K562 (cell line): ENCODE data around the gene CCNT2. TPM values are rescaled to one million over a fixed set of nuclear protein-coding genes. Genes with fewer than 3 reads are reported as not detected.

Experiments used
- CC2D1A ChIP-seq: fragments of 450-650 bp; IDR thresholded peaks from 2 replicates; pipeline ENCODE4 v1.6.1; 2017; ENCODE audit warnings: mild to moderate bottlenecking
- CHD1 ChIP-seq: fragments of 200-600 bp; sonication (generic); IDR thresholded peaks from one replicate; pipeline ENCODE4 v1.6.1; 2012; ENCODE audit warnings: mild to moderate bottlenecking, moderate library complexity, low read length, inconsistent platforms
- HDAC6 ChIP-seq: IDR thresholded peaks from 2 replicates; pipeline ENCODE4 v1.6.1; 2012; ENCODE audit warnings: low read depth, mild to moderate bottlenecking, control low read depth, inconsistent platforms, low read length, moderate library complexity
- HEY1 ChIP-seq: fragments of 250-450 bp; sonication (Bioruptor Pico); IDR thresholded peaks from 2 replicates; pipeline ENCODE4 v1.5.0; 2020; ENCODE audit warnings: mild to moderate bottlenecking, moderate library complexity, borderline replicate concordance
- HMG20B ChIP-seq: fragments of 250-450 bp; sonication (Bioruptor Pico); IDR thresholded peaks from 2 replicates; pipeline ENCODE4 v1.5.0; 2021; ENCODE audit warnings: mild to moderate bottlenecking
- MTA3 ChIP-seq: fragments of 450-650 bp; formaldehyde crosslinking; IDR thresholded peaks from 2 replicates; pipeline ENCODE4 v1.6.1; 2017; ENCODE audit warnings: mild to moderate bottlenecking, borderline replicate concordance
- NCOA2 ChIP-seq, 2 experiments: fragments of 450-650 bp; IDR thresholded peaks; 2 replicates each; pipeline ENCODE4 v1.6.1; 2018; ENCODE audit warnings: mild to moderate bottlenecking in 2 of 2, moderate library complexity in 1 of 2; ENCODE audit not compliant: partially characterized antibody in 2 of 2
- NFIC ChIP-seq: fragments of 450-650 bp; IDR thresholded peaks from 2 replicates; pipeline ENCODE4 v1.6.1; 2017; ENCODE audit warnings: mild to moderate bottlenecking, inconsistent platforms
- NRF1 ChIP-seq, 2 experiments: fragments of 450-650 bp; IDR thresholded peaks in 1 of 2; conservative IDR thresholded peaks in 1 of 2; 2 replicates each; pipeline ENCODE4 v1.6.1; 2014; ENCODE audit warnings: mild to moderate bottlenecking in 2 of 2
- SOX6 ChIP-seq: fragments of 450-650 bp; IDR thresholded peaks from 2 replicates; pipeline ENCODE4 v1.6.1; 2014; ENCODE audit warnings: mild to moderate bottlenecking
- U2AF2 ChIP-seq: fragments of 200-400 bp; formaldehyde crosslinking; optimal IDR thresholded peaks from 2 replicates; pipeline ENCODE3; 2017; ENCODE audit warnings: low read depth, mild to moderate bottlenecking, low read length
- ZFP30 ChIP-seq: fragments of 250-450 bp; sonication (Bioruptor Pico); IDR thresholded peaks from 2 replicates; pipeline ENCODE4 v1.8.0; 2022; ENCODE audit warnings: moderate library complexity, mild to moderate bottlenecking, inconsistent platforms, borderline replicate concordance
- ZNF224 ChIP-seq: sonication (generic); formaldehyde crosslinking; IDR thresholded peaks from 2 replicates; pipeline ENCODE4 v1.8.0; 2022; ENCODE audit warnings: mild to moderate bottlenecking, missing genetic modification reagents
- ZNF57 ChIP-seq: fragments of 450-650 bp; formaldehyde crosslinking; IDR thresholded peaks from 2 replicates; pipeline ENCODE4 v1.4.0; 2020; ENCODE audit warnings: mild to moderate bottlenecking, moderate library complexity
- ZNF764 ChIP-seq: fragments of 250-450 bp; sonication (Bioruptor Pico); IDR thresholded peaks from 2 replicates; pipeline ENCODE4 v1.4.0; 2020; ENCODE audit warnings: low read depth, mild to moderate bottlenecking, moderate library complexity
- polyA plus RNA-seq, 8 experiments: library from polyadenylated mRNA; depleted of rRNA in 4 of 8; stranded (reverse) in 5 of 8; unstranded in 3 of 8; fragments of >200 nt; fragmentation: Nextera tagmentation in 2 of 8; fragmentation: Illumina TruSeq in 1 of 8; extraction: Ambion mirVana in 2 of 8; extraction: Trizol in 1 of 8; gene quantifications; 2 replicates each; pipeline versions ENCODE4 v1.2.1 to v1.2.3, GENCODE V29; 2011 to 2014; ENCODE audit warnings: inconsistent platforms in 1 of 8, missing spikeins in 1 of 8
- total RNA-seq, 7 experiments: library from RNA; depleted of rRNA in 6 of 7; stranded (reverse); fragments of >200 nt in 6 of 7; fragmentation: Illumina TruSeq in 2 of 7; extraction: Trizol in 2 of 7; gene quantifications; 2 replicates each; pipeline versions ENCODE4 v1.2.1 to v1.2.3, GENCODE V29; 2011 to 2021; ENCODE audit warnings: low replicate concordance in 1 of 7
- TF ChIP-seq, protein P1 (sequence below): sonication (generic); formaldehyde crosslinking; IDR thresholded peaks from 2 replicates; pipeline ENCODE4 v1.5.0; 2020; ENCODE audit warnings: missing genetic modification reagents
- TF ChIP-seq, protein P2 (sequence below): sonication (generic); formaldehyde crosslinking; IDR thresholded peaks from 2 replicates; pipeline ENCODE4 v1.8.1; 2023; ENCODE audit warnings: mild to moderate bottlenecking, missing genetic modification reagents
- TF ChIP-seq, protein P3 (sequence below): fragments of 450-650 bp; conservative IDR thresholded peaks from 2 replicates; pipeline ENCODE4 v1.6.1; 2016; ENCODE audit warnings: missing genetic modification characterization, low read depth, mild to moderate bottlenecking, missing compliant biosample characterization, moderate library complexity
- TF ChIP-seq, protein P4 (sequence below): sonication (generic); formaldehyde crosslinking; IDR thresholded peaks from 2 replicates; pipeline ENCODE4 v1.8.0; 2022; ENCODE audit warnings: missing genetic modification reagents, mild to moderate bottlenecking, borderline replicate concordance
- TF ChIP-seq, protein P5 (sequence below): IDR thresholded peaks from 2 replicates; pipeline ENCODE4 v1.6.1; 2011; ENCODE audit warnings: borderline replicate concordance, low read depth, mild to moderate bottlenecking, moderate library complexity, low read length; ENCODE audit not compliant: insufficient read depth, poor library complexity, severe bottlenecking

Gene CCNT2
- total and polyA plus RNA-seq, 9 of the 15 experiments (the other 6 are each of a cell fraction or from before 2014, with no cell fraction given) = 12.6 to 30.0 (median 22.7) TPM

DNA sequence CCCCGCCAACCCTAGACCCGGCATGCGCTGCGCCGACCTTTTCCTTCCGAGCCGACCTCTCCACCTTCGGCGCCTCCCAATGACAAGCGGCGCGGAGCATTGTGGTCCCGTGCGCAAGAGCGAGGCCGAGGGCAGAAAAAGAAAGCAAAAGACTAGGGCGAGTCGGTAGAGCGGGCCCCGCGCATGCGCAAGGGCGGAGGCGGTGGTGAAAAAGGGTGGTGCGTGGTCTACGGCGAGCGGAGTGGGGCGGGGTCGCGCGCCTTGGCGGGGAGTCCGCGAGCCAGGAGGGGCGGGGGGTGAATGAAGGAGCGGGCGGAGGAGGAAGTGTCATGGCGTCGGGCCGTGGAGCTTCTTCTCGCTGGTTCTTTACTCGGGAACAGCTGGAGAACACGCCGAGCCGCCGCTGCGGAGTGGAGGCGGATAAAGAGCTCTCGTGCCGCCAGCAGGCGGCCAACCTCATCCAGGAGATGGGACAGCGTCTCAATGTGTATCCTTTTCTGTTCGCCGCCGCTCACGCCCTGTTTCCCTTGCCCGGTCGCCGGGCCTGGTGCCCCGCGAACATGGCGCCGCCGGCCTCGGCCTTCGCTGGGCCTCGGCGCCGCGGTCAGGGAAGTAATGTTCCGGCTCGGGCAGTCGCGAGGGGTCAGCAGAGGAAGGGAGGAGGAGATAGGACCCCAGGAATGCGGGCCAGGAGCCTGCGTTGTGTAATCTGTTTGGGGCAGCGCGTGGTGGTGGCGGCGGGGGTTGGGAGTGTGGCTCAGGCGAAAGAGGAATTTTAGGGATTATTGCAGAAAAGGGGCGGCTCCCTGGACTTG, at the start of gene CCNT2 (continued):
- TF ChIP-seq NCOA2 (IDR thresholded peaks at IDR 0.05; ENCODE audit: partially characterized antibody in 2 of 2) (no peak), U2AF2 (no peak), ZNF57 (CRISPR knock-in tag) (no peak), NRF1 (conservative IDR thresholded peaks at IDR 0.05 in 1 of 2, IDR thresholded peaks at IDR 0.05 in 1 of 2) (peak; percentile 99), CHD1 (peak; percentile 96), HDAC6 (no peak), HMG20B (no peak), ZNF224 (CRISPR knock-in tag) (0 out of 2 replicates have a peak, but pooled peaks have one; percentile 28), MTA3 (peak; percentile 94), HEY1 (CRISPR knock-in tag) (no peak), NFIC (peak; percentile 53), ZFP30 (CRISPR knock-in tag) (no peak), CC2D1A (no peak), ZNF764 (no peak), SOX6 (no peak)
- TF ChIP-seq, protein P1, sequence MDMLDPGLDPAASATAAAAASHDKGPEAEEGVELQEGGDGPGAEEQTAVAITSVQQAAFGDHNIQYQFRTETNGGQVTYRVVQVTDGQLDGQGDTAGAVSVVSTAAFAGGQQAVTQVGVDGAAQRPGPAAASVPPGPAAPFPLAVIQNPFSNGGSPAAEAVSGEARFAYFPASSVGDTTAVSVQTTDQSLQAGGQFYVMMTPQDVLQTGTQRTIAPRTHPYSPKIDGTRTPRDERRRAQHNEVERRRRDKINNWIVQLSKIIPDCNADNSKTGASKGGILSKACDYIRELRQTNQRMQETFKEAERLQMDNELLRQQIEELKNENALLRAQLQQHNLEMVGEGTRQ (CRISPR knock-in tag) = no peak
- TF ChIP-seq, protein P2, sequence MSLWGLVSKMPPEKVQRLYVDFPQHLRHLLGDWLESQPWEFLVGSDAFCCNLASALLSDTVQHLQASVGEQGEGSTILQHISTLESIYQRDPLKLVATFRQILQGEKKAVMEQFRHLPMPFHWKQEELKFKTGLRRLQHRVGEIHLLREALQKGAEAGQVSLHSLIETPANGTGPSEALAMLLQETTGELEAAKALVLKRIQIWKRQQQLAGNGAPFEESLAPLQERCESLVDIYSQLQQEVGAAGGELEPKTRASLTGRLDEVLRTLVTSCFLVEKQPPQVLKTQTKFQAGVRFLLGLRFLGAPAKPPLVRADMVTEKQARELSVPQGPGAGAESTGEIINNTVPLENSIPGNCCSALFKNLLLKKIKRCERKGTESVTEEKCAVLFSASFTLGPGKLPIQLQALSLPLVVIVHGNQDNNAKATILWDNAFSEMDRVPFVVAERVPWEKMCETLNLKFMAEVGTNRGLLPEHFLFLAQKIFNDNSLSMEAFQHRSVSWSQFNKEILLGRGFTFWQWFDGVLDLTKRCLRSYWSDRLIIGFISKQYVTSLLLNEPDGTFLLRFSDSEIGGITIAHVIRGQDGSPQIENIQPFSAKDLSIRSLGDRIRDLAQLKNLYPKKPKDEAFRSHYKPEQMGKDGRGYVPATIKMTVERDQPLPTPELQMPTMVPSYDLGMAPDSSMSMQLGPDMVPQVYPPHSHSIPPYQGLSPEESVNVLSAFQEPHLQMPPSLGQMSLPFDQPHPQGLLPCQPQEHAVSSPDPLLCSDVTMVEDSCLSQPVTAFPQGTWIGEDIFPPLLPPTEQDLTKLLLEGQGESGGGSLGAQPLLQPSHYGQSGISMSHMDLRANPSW (CRISPR knock-in tag) = no peak
- TF ChIP-seq, protein P3, sequence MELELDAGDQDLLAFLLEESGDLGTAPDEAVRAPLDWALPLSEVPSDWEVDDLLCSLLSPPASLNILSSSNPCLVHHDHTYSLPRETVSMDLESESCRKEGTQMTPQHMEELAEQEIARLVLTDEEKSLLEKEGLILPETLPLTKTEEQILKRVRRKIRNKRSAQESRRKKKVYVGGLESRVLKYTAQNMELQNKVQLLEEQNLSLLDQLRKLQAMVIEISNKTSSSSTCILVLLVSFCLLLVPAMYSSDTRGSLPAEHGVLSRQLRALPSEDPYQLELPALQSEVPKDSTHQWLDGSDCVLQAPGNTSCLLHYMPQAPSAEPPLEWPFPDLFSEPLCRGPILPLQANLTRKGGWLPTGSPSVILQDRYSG (tag) = no peak
- TF ChIP-seq, protein P4, sequence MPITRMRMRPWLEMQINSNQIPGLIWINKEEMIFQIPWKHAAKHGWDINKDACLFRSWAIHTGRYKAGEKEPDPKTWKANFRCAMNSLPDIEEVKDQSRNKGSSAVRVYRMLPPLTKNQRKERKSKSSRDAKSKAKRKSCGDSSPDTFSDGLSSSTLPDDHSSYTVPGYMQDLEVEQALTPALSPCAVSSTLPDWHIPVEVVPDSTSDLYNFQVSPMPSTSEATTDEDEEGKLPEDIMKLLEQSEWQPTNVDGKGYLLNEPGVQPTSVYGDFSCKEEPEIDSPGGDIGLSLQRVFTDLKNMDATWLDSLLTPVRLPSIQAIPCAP (CRISPR knock-in tag) = no peak
- TF ChIP-seq, protein P5, sequence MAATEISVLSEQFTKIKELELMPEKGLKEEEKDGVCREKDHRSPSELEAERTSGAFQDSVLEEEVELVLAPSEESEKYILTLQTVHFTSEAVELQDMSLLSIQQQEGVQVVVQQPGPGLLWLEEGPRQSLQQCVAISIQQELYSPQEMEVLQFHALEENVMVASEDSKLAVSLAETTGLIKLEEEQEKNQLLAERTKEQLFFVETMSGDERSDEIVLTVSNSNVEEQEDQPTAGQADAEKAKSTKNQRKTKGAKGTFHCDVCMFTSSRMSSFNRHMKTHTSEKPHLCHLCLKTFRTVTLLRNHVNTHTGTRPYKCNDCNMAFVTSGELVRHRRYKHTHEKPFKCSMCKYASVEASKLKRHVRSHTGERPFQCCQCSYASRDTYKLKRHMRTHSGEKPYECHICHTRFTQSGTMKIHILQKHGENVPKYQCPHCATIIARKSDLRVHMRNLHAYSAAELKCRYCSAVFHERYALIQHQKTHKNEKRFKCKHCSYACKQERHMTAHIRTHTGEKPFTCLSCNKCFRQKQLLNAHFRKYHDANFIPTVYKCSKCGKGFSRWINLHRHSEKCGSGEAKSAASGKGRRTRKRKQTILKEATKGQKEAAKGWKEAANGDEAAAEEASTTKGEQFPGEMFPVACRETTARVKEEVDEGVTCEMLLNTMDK = no peak
